Spinal cord (tissue), 10 donors: ENCODE results near the gene MOV10L1. TPM values are rescaled to one million over a fixed set of nuclear protein-coding genes. Genes with fewer than 3 reads are reported as not detected.

Experiments
- DNase-seq, 6 donors: peaks; one replicate each; pipeline versions ENCODE4 v3.0.0 to v3.0.0-alpha.2; 2013 to 2015; ENCODE audit warnings: low spot score in 6 of 6, low read depth in 4 of 6
- H3K27ac ChIP-seq: one replicate; pipeline ENCODE4 v1.5.1; 2013; ENCODE audit warnings: low read depth, low read length, control low read depth
- H3K27me3 ChIP-seq: one replicate; pipeline ENCODE4 v1.6.1; 2013; ENCODE audit warnings: low read length; ENCODE audit not compliant: control insufficient read depth, insufficient read depth
- H3K36me3 ChIP-seq: one replicate; pipeline ENCODE4 v1.6.1; 2013; ENCODE audit warnings: low read length; ENCODE audit not compliant: control insufficient read depth, insufficient read depth
- H3K4me1 ChIP-seq: one replicate; pipeline ENCODE4 v1.6.1; 2013; ENCODE audit warnings: low read length; ENCODE audit not compliant: control insufficient read depth, insufficient read depth
- H3K4me3 ChIP-seq: one replicate; pipeline ENCODE4 v1.5.1; 2013; ENCODE audit warnings: low read depth, low read length, control low read depth
- H3K9me3 ChIP-seq: one replicate; pipeline ENCODE4 v1.6.1; 2013; ENCODE audit warnings: low read length; ENCODE audit not compliant: control insufficient read depth, insufficient read depth
- WGBS: methylation state at CpG from one replicate; pipeline ENCODE4 v1.1.5; 2013; ENCODE audit warnings: missing lambda C conversion rate; ENCODE audit not compliant: insufficient coverage; 5-methylcytosine and 5-hydroxymethylcytosine counted together
- polyA plus RNA-seq, 2 donors: library from polyadenylated mRNA; unstranded; fragments of 120-200 nt; gene quantifications; one replicate each; pipeline ENCODE4 v1.2.1, GENCODE V29; 2013; ENCODE audit not compliant: insufficient read length in 2 of 2
- total RNA-seq, 2 donors: library from RNA; depleted of rRNA in 1 of 2; stranded (reverse); fragments of 120-200 nt in 1 of 2; fragments of >200 nt in 1 of 2; gene quantifications; one replicate each; pipeline versions ENCODE4 v1.2.3 to v1.2.4, GENCODE V29; 2013 to 2014
- donor health status: healthy.

MOV10L1 gene
- total and polyA plus RNA-seq, 4 donors: 1.9 to 4.9 (median 3.5) TPM

GRCh38 chr22:50205781-50206569 lies 116.2 kb downstream of the MOV10L1 start:
- Histone ChIP-seq H3K27me3 (no peaks in the 10 kb centered on the region), H3K36me3 (peaks cover 65% of the 10 kb centered on the region), H3K27ac (no peak overlapping the region), H3K9me3 (no peaks in the 10 kb centered on the region), H3K4me1 (peaks cover 25% of the 10 kb centered on the region), H3K4me3 (no peak overlapping the region)
- WGBS: 97% methylated on average over 45 of the region's 45 CpGs
- DNase-seq: no peak

- Histone ChIP-seq H3K4me1 (peaks cover 23% of the 10 kb centered on the region), H3K36me3 (peaks cover 69% of the 10 kb centered on the region), H3K4me3 (no peak overlapping the region), H3K9me3 (no peaks in the 10 kb centered on the region), H3K27ac (no peak overlapping the region), H3K27me3 (no peaks in the 10 kb centered on the region)
- WGBS: 46% methylated on average over 10 of the region's 10 CpGs
- DNase-seq: no peak
Observed at GRCh38 chr22:50206599-50206998, 116.8 kb downstream of the MOV10L1 start.

GRCh38 chr22:50207383-50208140 lies 117.8 kb downstream of the MOV10L1 start:
- peaks cover 14% of the 10 kb centered on the region for H3K4me1 ChIP-seq
- DNase-seq: no peak
- no peaks in the 10 kb centered on the region for H3K27me3 ChIP-seq
- peaks cover 75% of the 10 kb centered on the region for H3K36me3 ChIP-seq
- H3K9me3 ChIP-seq: no peaks in the 10 kb centered on the region
- H3K4me3 ChIP-seq: no peak overlapping the region
- 71% methylated on average over 19 of the region's 23 CpGs for WGBS
- no peak overlapping the region for H3K27ac ChIP-seq

- Histone ChIP-seq H3K4me3 (no peak overlapping the region), H3K9me3 (no peaks in the 10 kb centered on the region), H3K4me1 (peaks cover 14% of the 10 kb centered on the region), H3K36me3 (peaks cover 82% of the 10 kb centered on the region), H3K27ac (no peak overlapping the region), H3K27me3 (no peaks in the 10 kb centered on the region)
- 83% methylated on average over 22 of the region's 22 CpGs for WGBS
- DNase-seq: no peak
Observed at GRCh38 chr22:50208430-50208938, 118.7 kb downstream of the MOV10L1 start.

- no peak overlapping the region for H3K4me3 ChIP-seq
Observed at GRCh38 chr22:50208939-50209892, 119.4 kb downstream of the MOV10L1 start.

GRCh38 chr22:50209893-50210292 lies 120.1 kb downstream of the MOV10L1 start:
- H3K27me3 ChIP-seq: no peaks in the 10 kb centered on the region
- 68% methylated on average over 20 of the region's 20 CpGs for WGBS
- no peak overlapping the region for H3K4me3 ChIP-seq
- H3K36me3 ChIP-seq: peaks cover 92% of the 10 kb centered on the region
- DNase-seq: peak in 4 of 6 donors; percentile 38 to 87 (median 69)
- H3K27ac ChIP-seq: no peak overlapping the region
- H3K4me1 ChIP-seq: peaks cover 14% of the 10 kb centered on the region
- H3K9me3 ChIP-seq: no peaks in the 10 kb centered on the region

More at GRCh38 chr22:50208939-50209892, 119.4 kb downstream of the MOV10L1 start:
- Histone ChIP-seq H3K4me1 (peaks cover 14% of the 10 kb centered on the region), H3K27ac (no peak overlapping the region), H3K36me3 (peaks cover 88% of the 10 kb centered on the region), H3K9me3 (no peaks in the 10 kb centered on the region), H3K27me3 (no peaks in the 10 kb centered on the region)
- no peak for DNase-seq
- WGBS: 82% methylated on average over 31 of the region's 31 CpGs

- 93% methylated on average over 32 of the region's 32 CpGs for WGBS
- H3K27ac ChIP-seq: no peak overlapping the region
- no peaks in the 10 kb centered on the region for H3K27me3 ChIP-seq
- no peaks in the 10 kb centered on the region for H3K9me3 ChIP-seq
- no peak for DNase-seq
- H3K4me1 ChIP-seq: peaks cover 14% of the 10 kb centered on the region
- peaks cover 92% of the 10 kb centered on the region for H3K36me3 ChIP-seq
- no peak overlapping the region for H3K4me3 ChIP-seq
Observed at GRCh38 chr22:50210378-50211139, 120.8 kb downstream of the MOV10L1 start.

- Histone ChIP-seq H3K36me3 (peaks cover 92% of the 10 kb centered on the region), H3K27ac (no peak overlapping the region), H3K4me3 (no peak overlapping the region), H3K9me3 (no peaks in the 10 kb centered on the region), H3K27me3 (no peaks in the 10 kb centered on the region), H3K4me1 (peaks cover 14% of the 10 kb centered on the region)
- DNase-seq: no peak
- WGBS: 94% methylated on average over 14 of the region's 14 CpGs
Observed at GRCh38 chr22:50211147-50211546, 121.3 kb downstream of the MOV10L1 start.
